Measurements from ENCODE around the gene IGLL5. TPM values are rescaled to one million over a fixed set of nuclear protein-coding genes. Genes with fewer than 3 reads are reported as not detected.
A peak's percentile ranks its signal among the peaks of the same experiment; 100 is the strongest.

IGLL5 gene
- total and polyA plus RNA-seq, 11 donors: 0.23 to 2.6 (median 0.78) TPM; not detected in 4

DNA sequence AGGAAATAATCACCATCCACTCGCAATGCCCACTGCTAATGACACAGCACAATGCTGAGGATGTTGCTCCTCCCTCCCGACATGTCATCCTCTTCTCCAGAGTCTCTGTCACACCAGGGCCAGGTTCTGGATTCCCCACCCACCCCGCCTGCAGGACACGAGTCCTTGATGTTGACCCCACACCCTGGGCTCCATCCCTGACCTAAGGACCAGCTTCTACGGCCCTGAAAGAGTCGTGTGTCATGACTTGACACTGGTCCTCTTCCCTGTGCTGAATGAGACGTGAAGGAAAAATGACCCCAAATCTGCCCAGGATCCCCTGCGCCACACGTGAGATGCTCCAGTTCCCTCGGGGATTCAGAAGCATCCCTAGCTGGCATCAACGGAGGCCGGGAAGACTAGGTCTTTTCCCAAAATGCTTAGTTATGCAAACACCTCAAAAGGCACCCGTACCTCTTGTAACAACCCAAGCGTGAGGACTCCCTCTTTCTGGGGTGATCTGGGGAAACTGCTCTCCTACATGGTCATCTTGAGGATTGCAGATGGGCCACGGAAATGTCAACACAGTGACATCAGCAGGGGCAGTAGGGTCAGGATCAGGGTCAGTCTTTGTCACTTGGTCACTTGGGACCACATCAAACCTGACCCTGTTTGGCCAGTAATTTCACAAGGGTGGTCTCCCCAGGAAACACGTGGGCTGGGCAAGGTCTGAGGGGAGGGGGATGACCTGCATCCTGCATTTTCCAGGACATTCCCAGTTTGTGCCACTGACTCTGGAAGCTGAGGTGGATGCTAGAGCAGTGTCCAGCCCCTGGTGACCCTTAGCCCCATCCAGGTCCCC lies 42.0 kb downstream of the IGLL5 start:
- 89 to 95% (median 90%) methylated on average over 14 to 16 of the region's 16 CpGs for WGBS, 4 donors
- DNase-seq (peak in 2 of 5 donors; percentile 10 to 14), ATAC-seq (no peak)
- peaks cover 0 to 17% (median 0%) of the 10 kb centered on the region in 12 donors for H3K4me1 ChIP-seq
- peaks cover 0 to 11% (median 0%) of the 10 kb centered on the region in 9 donors for H3K27me3 ChIP-seq
- peak overlapping the region in 2 of 12 donors; percentile 27 to 37 for H3K27ac ChIP-seq
- H3K36me3 ChIP-seq: no peaks in the 10 kb centered on the region
- no peak overlapping the region for H3K4me3 ChIP-seq
- intact Hi-C loops (cut with DNase I): no loop called here
- TF ChIP-seq POLR2A (IDR thresholded peaks at IDR 0.05): no peak
- TF ChIP-seq, protein P1, sequence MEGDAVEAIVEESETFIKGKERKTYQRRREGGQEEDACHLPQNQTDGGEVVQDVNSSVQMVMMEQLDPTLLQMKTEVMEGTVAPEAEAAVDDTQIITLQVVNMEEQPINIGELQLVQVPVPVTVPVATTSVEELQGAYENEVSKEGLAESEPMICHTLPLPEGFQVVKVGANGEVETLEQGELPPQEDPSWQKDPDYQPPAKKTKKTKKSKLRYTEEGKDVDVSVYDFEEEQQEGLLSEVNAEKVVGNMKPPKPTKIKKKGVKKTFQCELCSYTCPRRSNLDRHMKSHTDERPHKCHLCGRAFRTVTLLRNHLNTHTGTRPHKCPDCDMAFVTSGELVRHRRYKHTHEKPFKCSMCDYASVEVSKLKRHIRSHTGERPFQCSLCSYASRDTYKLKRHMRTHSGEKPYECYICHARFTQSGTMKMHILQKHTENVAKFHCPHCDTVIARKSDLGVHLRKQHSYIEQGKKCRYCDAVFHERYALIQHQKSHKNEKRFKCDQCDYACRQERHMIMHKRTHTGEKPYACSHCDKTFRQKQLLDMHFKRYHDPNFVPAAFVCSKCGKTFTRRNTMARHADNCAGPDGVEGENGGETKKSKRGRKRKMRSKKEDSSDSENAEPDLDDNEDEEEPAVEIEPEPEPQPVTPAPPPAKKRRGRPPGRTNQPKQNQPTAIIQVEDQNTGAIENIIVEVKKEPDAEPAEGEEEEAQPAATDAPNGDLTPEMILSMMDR (IDR thresholded peaks at IDR 0.05): no peak
- no peaks in the 10 kb centered on the region for H3K9me3 ChIP-seq

- H3K27ac ChIP-seq: no peak overlapping the region
- H3K9me3 ChIP-seq: no peaks in the 10 kb centered on the region
- intact Hi-C loops (cut with DNase I): no loop called here
- DNase-seq (peak in 1 of 5 donors; percentile 20), ATAC-seq (no peak)
- no peaks in the 10 kb centered on the region for H3K36me3 ChIP-seq
- peaks cover 0 to 20% (median 0%) of the 10 kb centered on the region in 12 donors for H3K4me1 ChIP-seq
- TF ChIP-seq, protein P1 (IDR thresholded peaks at IDR 0.05): no peak
- TF ChIP-seq POLR2A (IDR thresholded peaks at IDR 0.05): no peak
- no peak overlapping the region for H3K4me3 ChIP-seq
- 69 to 93% (median 88%) methylated on average over 2 to 3 of the region's 3 CpGs for WGBS, 4 donors
- H3K27me3 ChIP-seq: peaks cover 0 to 11% (median 0%) of the 10 kb centered on the region in 9 donors
Observed at GRCh38 chr22:22930222-22930497, 42.5 kb downstream of the IGLL5 start.

- ATAC-seq (no peak), DNase-seq (peak in 2 of 5 donors; percentile 13 to 38)
- Histone ChIP-seq H3K27ac (no peak overlapping the region), H3K36me3 (no peaks in the 10 kb centered on the region), H3K9me3 (no peaks in the 10 kb centered on the region), H3K4me1 (peaks cover 0 to 27% (median 0%) of the 10 kb centered on the region in 12 donors), H3K4me3 (no peak overlapping the region), H3K27me3 (peaks cover 0 to 11% (median 0%) of the 10 kb centered on the region in 9 donors)
- intact Hi-C loops (cut with DNase I): no loop called here
- WGBS, 4 donors: 68 to 88% (median 79%) methylated on average over 6 to 9 of the region's 9 CpGs
- TF ChIP-seq, protein P1 (IDR thresholded peaks at IDR 0.05): no peak
- TF ChIP-seq POLR2A (IDR thresholded peaks at IDR 0.05): no peak
Observed at GRCh38 chr22:22930571-22931556, 43.2 kb downstream of the IGLL5 start.

Data from heart left ventricle (tissue), 16 donors.